ENCODE data around the gene LVRN. TPM values are rescaled to one million over a fixed set of nuclear protein-coding genes. Genes with fewer than 3 reads are reported as not detected.

LVRN gene
- total RNA-seq, 1 experiment from 2014 or later: 0.09 TPM

GRCh38 chr5:116004248-116004647 is 42.0 kb downstream of the LVRN start:
- Histone ChIP-seq H3K4me1 (ENCODE audit: insufficient read depth, low read length) (no peaks in the 10 kb centered on the region), H2BK120ac (ENCODE audit: low read depth, low read length, poor library complexity, severe bottlenecking) (no peak overlapping the region), H2BK5ac (ENCODE audit: insufficient read length, low read length) (no peak overlapping the region), H2BK15ac (ENCODE audit: low read depth, low read length) (no peak overlapping the region), H3K23me2 (ENCODE audit: insufficient read length, low read depth, low read length, poor library complexity, severe bottlenecking) (no peaks in the 10 kb centered on the region), H4K8ac (replicated peaks; ENCODE audit: insufficient read length, low read depth, low read length) (no peak overlapping the region), H2AK5ac (ENCODE audit: insufficient read length, low read length) (no peak overlapping the region), H3K18ac (ENCODE audit: insufficient read length, low read depth, low read length) (no peak overlapping the region), H2BK12ac (ENCODE audit: insufficient read length, low read depth, low read length) (no peak overlapping the region), H3K79me2 (ENCODE audit: insufficient read depth, low read length) (no peaks in the 10 kb centered on the region), H3K23ac (ENCODE audit: insufficient read length, low read depth, low read length) (no peak overlapping the region), H3K14ac (ENCODE audit: insufficient read depth, low read length) (no peak overlapping the region), H4K5ac (ENCODE audit: insufficient read length, low read depth, low read length) (no peak overlapping the region), H3K56ac (ENCODE audit: insufficient read length, low read depth, low read length) (no peak overlapping the region), H3K9ac (ENCODE audit: extremely low read depth, insufficient read length, low read length) (no peak overlapping the region), H3K79me1 (ENCODE audit: insufficient read depth, low read depth, low read length, poor library complexity, severe bottlenecking) (no peaks in the 10 kb centered on the region), H3K27me3 (ENCODE audit: insufficient read depth, low read length) (no peaks in the 10 kb centered on the region), H2AFZ (ENCODE audit: low read length) (no peak overlapping the region), H3K4me2 (ENCODE audit: insufficient read depth, insufficient read length, low read length) (no peak overlapping the region), H3K27ac (ENCODE audit: insufficient read length, low read depth, low read length) (no peak overlapping the region), H4K91ac (ENCODE audit: insufficient read length, low read depth, low read length) (no peak overlapping the region), H3T11ph (ENCODE audit: low read length) (no peak overlapping the region), H2BK20ac (ENCODE audit: low read depth, low read length, poor library complexity, severe bottlenecking) (no peak overlapping the region), H3K4ac (ENCODE audit: low read depth, low read length) (no peak overlapping the region), H3K9me3 (ENCODE audit: control insufficient read depth, low read depth, low read length) (no peaks in the 10 kb centered on the region), H4K20me1 (ENCODE audit: control insufficient read depth, insufficient read depth, insufficient read length) (no peaks in the 10 kb centered on the region)
- Mint-ChIP-seq H3K4me1 (peaks cover 6 to 7% of the 10 kb centered on the region in 2 experiments), H3K9me3 (no peaks in the 10 kb centered on the region), H3K27ac (no peak overlapping the region; a peak in 1 of 7 replicates), H3K36me3 (ENCODE audit: insufficient read depth in 1 of 3, low read depth in 3 of 3) (no peaks in the 10 kb centered on the region), H3K27me3 (ENCODE audit: low read depth) (no peaks in the 10 kb centered on the region), H3K4me3 (no peak overlapping the region)
- TF ChIP-seq CTCF (conservative IDR thresholded peaks at IDR 0.05): no peak
- WGBS (ENCODE audit: extremely low coverage, insufficient read length, low lambda C conversion rate): no CpG with 5 or more reads among the region's 3 CpGs
- DNase-seq: no peak

Measured in H9 (cell line).